Measurements from ENCODE around the gene ATOH8. TPM values are rescaled to one million over a fixed set of nuclear protein-coding genes. Genes with fewer than 3 reads are reported as not detected.

Gene ATOH8
- polyA plus RNA-seq, 1 of the 3 experiments (the other 2 are of a cell fraction) = 5.6 TPM

DNA sequence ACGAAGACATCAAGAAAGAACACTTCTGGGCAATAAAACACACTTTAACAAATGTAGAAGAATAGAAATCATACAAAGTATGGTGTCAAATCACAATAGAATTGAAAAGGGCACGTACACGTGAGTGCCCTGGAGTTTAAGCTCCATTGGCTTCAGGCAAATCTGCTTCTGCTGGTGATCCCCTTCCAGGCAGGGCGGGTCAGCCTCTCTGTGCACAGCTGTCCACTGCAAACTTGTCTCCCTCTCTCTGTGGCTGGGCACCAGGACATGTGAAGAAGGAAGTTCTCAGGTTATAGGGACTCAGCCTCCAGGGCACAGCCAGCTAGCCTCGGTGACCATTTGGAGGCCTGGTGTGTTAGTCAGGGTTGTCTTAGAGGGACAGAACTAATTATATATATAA is 69.0 kb downstream of the ATOH8 start:
- POLR2A ChIA-PET = no interaction called here
- H3K36me3 ChIP-seq (replicated peaks in 1 of 2; ENCODE audit: control insufficient read depth in 1 of 2, insufficient read depth in 2 of 2, low read length in 1 of 2) = no peaks in the 10 kb centered on the region
- WGBS (ENCODE audit: low lambda C conversion rate) = 77% methylated on average over 5 of the region's 5 CpGs

DNA sequence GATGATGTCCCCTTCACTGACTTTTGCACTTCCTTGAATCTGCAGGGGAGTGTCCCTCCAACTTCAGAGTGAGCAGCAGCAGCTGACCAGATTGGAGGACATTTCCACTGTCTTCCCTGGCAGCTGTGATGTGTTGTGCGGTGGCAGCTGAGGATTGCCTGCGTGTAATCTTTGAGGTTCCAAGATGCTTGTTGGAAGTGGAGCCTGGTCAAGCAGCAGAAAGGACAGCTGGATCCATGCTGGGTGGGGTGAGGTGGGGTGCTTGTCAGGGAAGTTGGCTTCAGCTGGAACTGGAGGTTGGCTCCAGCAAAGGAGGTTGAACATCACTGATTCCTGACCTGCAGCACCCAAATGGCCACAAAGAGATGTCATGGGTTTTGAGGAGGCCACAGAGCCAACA is 70.2 kb downstream of the ATOH8 start:
- H2AFZ ChIP-seq (ENCODE audit: low read depth) = no peak overlapping the region
- H3K79me2 ChIP-seq (ENCODE audit: insufficient read depth) = no peaks in the 10 kb centered on the region
- H3K9me2 ChIP-seq = no peaks in the 10 kb centered on the region
- TF ChIP-seq, protein P1, sequence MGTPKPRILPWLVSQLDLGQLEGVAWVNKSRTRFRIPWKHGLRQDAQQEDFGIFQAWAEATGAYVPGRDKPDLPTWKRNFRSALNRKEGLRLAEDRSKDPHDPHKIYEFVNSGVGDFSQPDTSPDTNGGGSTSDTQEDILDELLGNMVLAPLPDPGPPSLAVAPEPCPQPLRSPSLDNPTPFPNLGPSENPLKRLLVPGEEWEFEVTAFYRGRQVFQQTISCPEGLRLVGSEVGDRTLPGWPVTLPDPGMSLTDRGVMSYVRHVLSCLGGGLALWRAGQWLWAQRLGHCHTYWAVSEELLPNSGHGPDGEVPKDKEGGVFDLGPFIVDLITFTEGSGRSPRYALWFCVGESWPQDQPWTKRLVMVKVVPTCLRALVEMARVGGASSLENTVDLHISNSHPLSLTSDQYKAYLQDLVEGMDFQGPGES (IDR thresholded peaks at IDR 0.05; ENCODE audit: low read depth, low read length) = no peak
- TF ChIP-seq GATA2 (CRISPR knock-in tag; IDR thresholded peaks at IDR 0.05) (no peak), JUND (IDR thresholded peaks at IDR 0.05) (no peak), FOXJ3 (CRISPR knock-in tag; IDR thresholded peaks at IDR 0.05) (no peak), SIN3A (IDR thresholded peaks at IDR 0.05; ENCODE audit: borderline replicate concordance, low read depth, low read length) (no peak), MEF2A (IDR thresholded peaks at IDR 0.05; ENCODE audit: borderline replicate concordance, low read depth) (no peak), FOSL2 (IDR thresholded peaks at IDR 0.05; ENCODE audit: borderline replicate concordance, low read depth) (no peak), FOXM1 (IDR thresholded peaks at IDR 0.05; ENCODE audit: low read depth) (no peak), EP300 (IDR thresholded peaks at IDR 0.05; ENCODE audit: borderline replicate concordance in 1 of 2, low read depth in 1 of 2, low read length in 1 of 2) (no peak), YY1 (IDR thresholded peaks at IDR 0.05; ENCODE audit: low read depth) (no peak), GABPA (IDR thresholded peaks at IDR 0.05; ENCODE audit: low read depth) (no peak)
- TF ChIP-seq, protein P2, sequence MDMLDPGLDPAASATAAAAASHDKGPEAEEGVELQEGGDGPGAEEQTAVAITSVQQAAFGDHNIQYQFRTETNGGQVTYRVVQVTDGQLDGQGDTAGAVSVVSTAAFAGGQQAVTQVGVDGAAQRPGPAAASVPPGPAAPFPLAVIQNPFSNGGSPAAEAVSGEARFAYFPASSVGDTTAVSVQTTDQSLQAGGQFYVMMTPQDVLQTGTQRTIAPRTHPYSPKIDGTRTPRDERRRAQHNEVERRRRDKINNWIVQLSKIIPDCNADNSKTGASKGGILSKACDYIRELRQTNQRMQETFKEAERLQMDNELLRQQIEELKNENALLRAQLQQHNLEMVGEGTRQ (IDR thresholded peaks at IDR 0.05; ENCODE audit: borderline replicate concordance, low read depth, low read length) = no peak
- TF ChIP-seq, protein P3, sequence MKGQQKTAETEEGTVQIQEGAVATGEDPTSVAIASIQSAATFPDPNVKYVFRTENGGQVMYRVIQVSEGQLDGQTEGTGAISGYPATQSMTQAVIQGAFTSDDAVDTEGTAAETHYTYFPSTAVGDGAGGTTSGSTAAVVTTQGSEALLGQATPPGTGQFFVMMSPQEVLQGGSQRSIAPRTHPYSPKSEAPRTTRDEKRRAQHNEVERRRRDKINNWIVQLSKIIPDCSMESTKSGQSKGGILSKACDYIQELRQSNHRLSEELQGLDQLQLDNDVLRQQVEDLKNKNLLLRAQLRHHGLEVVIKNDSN (IDR thresholded peaks at IDR 0.05; ENCODE audit: borderline replicate concordance, low read depth) = no peak
- TF ChIP-seq, protein P4, sequence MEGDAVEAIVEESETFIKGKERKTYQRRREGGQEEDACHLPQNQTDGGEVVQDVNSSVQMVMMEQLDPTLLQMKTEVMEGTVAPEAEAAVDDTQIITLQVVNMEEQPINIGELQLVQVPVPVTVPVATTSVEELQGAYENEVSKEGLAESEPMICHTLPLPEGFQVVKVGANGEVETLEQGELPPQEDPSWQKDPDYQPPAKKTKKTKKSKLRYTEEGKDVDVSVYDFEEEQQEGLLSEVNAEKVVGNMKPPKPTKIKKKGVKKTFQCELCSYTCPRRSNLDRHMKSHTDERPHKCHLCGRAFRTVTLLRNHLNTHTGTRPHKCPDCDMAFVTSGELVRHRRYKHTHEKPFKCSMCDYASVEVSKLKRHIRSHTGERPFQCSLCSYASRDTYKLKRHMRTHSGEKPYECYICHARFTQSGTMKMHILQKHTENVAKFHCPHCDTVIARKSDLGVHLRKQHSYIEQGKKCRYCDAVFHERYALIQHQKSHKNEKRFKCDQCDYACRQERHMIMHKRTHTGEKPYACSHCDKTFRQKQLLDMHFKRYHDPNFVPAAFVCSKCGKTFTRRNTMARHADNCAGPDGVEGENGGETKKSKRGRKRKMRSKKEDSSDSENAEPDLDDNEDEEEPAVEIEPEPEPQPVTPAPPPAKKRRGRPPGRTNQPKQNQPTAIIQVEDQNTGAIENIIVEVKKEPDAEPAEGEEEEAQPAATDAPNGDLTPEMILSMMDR (IDR thresholded peaks at IDR 0.05) = no peak
- no peak overlapping the region for H3K27ac ChIP-seq (ENCODE audit: low read depth in 2 of 2, low read length in 1 of 2)
- ChIA-PET CTCF (interaction anchor here (0.7 to 14.5 kb wide), 5 partner anchors 8 to 257 kb away, joined by 5 to 223 read pairs (median 57); partner anchors contain the start of gene ST3GAL5), POLR2A (no interaction called here)
- H3K27me3 ChIP-seq (ENCODE audit: insufficient read depth) = no peaks in the 10 kb centered on the region
- H4K20me1 ChIP-seq (ENCODE audit: insufficient read depth) = no peaks in the 10 kb centered on the region
- no peak for DNase-seq
- no peaks in the 10 kb centered on the region for H3F3A ChIP-seq (replicated peaks; ENCODE audit: insufficient read depth)
- WGBS (ENCODE audit: low lambda C conversion rate) = 94% methylated on average over 2 of the region's 2 CpGs
- H3K9me3 ChIP-seq = no peaks in the 10 kb centered on the region
- no peak overlapping the region for H3K9ac ChIP-seq
- peaks cover 0 to 7% of the 10 kb centered on the region in 2 experiments; a peak in 2 of 4 replicates for H3K4me1 ChIP-seq (ENCODE audit: control insufficient read depth in 1 of 2, insufficient read depth in 2 of 2, low read depth in 1 of 2, low read length in 1 of 2)
- no peak overlapping the region for H3K4me3 ChIP-seq (ENCODE audit: low read depth in 2 of 2, low read length in 1 of 2)
- H3K36me3 ChIP-seq (replicated peaks in 1 of 2; ENCODE audit: control insufficient read depth in 1 of 2, insufficient read depth in 2 of 2, low read length in 1 of 2) = no peaks in the 10 kb centered on the region
- no peak overlapping the region for H3K4me2 ChIP-seq

More for the DNA sequence above, 69.0 kb downstream of the ATOH8 start:
- H3K9ac ChIP-seq = no peak overlapping the region
- H3K27ac ChIP-seq (ENCODE audit: low read depth in 2 of 2, low read length in 1 of 2) = no peak overlapping the region
- peaks cover 0 to 7% of the 10 kb centered on the region in 2 experiments; a peak in 2 of 4 replicates for H3K4me1 ChIP-seq (ENCODE audit: control insufficient read depth in 1 of 2, insufficient read depth in 2 of 2, low read depth in 1 of 2, low read length in 1 of 2)
- H2AFZ ChIP-seq (ENCODE audit: low read depth) = no peak overlapping the region
- no peaks in the 10 kb centered on the region for H3K79me2 ChIP-seq (ENCODE audit: insufficient read depth)
- H3K27me3 ChIP-seq (ENCODE audit: insufficient read depth) = no peaks in the 10 kb centered on the region
- CTCF ChIA-PET = interaction anchor here (1.0 to 14.5 kb wide), 4 partner anchors 7 to 258 kb away, joined by 3 to 223 read pairs (median 88); partner anchors contain the start of gene ST3GAL5
- DNase-seq = no peak
- H3K4me2 ChIP-seq = no peak overlapping the region
- H3K9me2 ChIP-seq = no peaks in the 10 kb centered on the region
- no peaks in the 10 kb centered on the region for H4K20me1 ChIP-seq (ENCODE audit: insufficient read depth)
- TF ChIP-seq RCOR1 (IDR thresholded peaks at IDR 0.05; ENCODE audit: low read length) = no peak
- no peak for TF ChIP-seq RXRA (IDR thresholded peaks at IDR 0.05; ENCODE audit: borderline replicate concordance, low read depth)
- no peak for TF ChIP-seq NRF1 (IDR thresholded peaks at IDR 0.05; ENCODE audit: low read depth, low read length)
- TF ChIP-seq SMC3 (IDR thresholded peaks at IDR 0.05; ENCODE audit: low read depth, low read length) = no peak
- TF ChIP-seq, protein P1 (IDR thresholded peaks at IDR 0.05; ENCODE audit: low read depth, low read length) = no peak
- no peak for TF ChIP-seq GATA2 (CRISPR knock-in tag; IDR thresholded peaks at IDR 0.05)
- TF ChIP-seq FOXM1 (IDR thresholded peaks at IDR 0.05; ENCODE audit: low read depth) = no peak
- TF ChIP-seq YY1 (IDR thresholded peaks at IDR 0.05; ENCODE audit: low read depth) = no peak
- TF ChIP-seq, protein P5, sequence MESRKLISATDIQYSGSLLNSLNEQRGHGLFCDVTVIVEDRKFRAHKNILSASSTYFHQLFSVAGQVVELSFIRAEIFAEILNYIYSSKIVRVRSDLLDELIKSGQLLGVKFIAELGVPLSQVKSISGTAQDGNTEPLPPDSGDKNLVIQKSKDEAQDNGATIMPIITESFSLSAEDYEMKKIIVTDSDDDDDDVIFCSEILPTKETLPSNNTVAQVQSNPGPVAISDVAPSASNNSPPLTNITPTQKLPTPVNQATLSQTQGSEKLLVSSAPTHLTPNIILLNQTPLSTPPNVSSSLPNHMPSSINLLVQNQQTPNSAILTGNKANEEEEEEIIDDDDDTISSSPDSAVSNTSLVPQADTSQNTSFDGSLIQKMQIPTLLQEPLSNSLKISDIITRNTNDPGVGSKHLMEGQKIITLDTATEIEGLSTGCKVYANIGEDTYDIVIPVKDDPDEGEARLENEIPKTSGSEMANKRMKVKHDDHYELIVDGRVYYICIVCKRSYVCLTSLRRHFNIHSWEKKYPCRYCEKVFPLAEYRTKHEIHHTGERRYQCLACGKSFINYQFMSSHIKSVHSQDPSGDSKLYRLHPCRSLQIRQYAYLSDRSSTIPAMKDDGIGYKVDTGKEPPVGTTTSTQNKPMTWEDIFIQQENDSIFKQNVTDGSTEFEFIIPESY (IDR thresholded peaks at IDR 0.05; ENCODE audit: borderline replicate concordance, low read depth) = no peak
- no peaks in the 10 kb centered on the region for H3F3A ChIP-seq (replicated peaks; ENCODE audit: insufficient read depth)
- H3K4me3 ChIP-seq (ENCODE audit: low read depth in 2 of 2, low read length in 1 of 2) = no peak overlapping the region
- no peaks in the 10 kb centered on the region for H3K9me3 ChIP-seq

Data from SK-N-SH (cell line).